ENCODE measurements around the gene OTOF.

The OTOF gene

DNA sequence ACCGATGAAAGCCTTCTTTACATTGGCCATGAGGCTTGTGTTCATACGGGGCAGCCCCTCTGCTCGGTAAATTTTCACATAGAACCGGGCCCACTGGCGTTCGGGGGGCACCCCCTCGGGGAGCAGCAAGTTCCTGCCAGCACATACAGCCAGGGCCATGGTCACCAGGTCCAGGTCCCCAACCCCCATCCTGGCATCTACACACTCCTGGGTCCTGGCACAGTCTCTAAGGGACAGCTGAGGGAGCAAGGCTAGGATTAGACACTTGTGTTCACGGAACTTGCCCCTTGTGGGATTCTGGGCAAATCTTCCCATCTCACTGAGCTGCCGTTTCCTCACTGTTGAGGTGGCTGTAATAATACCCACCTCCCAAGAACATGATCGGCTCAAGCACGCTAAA lies 5.6 kb upstream of the OTOF start:
- in situ Hi-C loops (cut with MboI; ENCODE audit: low pct_unique_long_range_greater_than_20kb, low sequenced_read_pairs): no loop called here
- no peak for DNase-seq

DNA sequence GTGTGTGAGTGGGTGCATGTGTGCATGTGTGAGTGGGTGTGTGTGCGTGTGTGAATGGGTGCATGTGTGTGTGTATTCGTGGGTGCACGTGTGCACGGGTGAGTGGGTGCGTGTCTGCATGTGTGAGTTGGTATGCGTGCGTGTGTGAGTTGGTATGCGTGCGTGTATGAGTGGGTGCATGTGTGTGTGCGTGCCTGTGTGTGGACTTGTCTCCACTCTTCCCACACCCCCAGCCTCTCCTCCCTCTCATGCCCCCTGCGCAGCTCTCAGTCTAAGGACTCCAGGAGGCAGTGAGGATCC lies 5.1 kb upstream of the OTOF start:
- no peak for DNase-seq
- in situ Hi-C loops (cut with MboI; ENCODE audit: low pct_unique_long_range_greater_than_20kb, low sequenced_read_pairs): no loop called here

DNA sequence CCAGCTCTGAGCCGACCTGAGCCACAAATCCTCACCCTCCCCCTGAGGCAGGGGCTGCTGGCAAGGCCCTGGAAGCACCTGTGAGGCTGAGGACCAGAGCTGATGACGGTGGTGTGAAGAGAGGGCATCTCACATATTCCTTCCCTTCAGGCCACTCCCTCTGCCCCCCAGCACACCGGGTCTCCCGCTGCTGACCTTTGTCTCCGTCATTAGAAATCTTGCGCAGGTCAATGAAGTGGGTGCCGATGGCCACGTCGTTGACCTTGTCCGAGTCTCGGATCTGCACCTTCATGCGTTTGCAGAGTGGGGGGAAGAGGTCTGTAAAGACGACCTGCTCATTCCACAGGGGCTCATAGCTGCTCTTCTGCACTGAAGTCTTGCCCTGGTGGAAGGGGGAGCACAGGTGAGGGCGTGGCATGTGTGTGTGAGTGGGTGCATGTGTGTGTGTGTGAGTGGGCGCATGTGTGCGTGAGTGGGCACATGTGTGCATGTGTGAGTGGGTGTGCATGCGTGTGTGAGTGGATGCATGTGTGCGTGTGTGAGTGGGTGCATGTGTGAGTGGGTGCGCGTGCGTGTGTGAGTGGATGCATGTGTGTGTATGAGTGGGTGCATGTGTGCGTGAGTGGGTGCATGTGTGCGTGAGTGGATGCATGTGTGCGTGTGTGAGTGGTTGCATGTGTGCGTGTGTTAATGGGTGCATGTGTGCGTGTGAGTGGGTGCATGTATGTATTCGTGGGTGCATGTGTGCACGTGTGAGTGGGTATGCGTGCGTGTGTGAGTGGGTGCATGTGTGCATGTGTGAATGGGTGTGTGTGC lies 4.5 kb upstream of the OTOF start:
- in situ Hi-C loops (cut with MboI; ENCODE audit: low pct_unique_long_range_greater_than_20kb, low sequenced_read_pairs): no loop called here
- DNase-seq: no peak

DNA sequence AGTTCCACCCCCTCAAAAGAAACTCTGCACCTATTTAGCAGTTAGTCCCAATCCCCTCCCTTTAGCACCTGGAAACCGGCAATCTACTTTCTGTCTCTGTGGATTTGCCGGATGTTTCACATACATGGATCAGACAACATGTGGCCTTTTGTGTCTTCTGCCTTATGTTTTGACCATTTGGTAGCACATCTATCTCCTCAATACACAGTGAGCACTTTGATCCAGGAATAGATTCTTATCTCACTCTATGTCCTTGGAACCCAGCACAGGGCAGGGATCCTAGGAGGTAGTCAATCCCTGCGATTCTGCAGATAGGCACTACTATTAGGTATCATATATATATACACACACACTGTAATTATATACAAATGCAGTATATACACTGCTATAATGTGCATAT lies 3.8 kb upstream of the OTOF start:
- in situ Hi-C loops (cut with MboI; ENCODE audit: low pct_unique_long_range_greater_than_20kb, low sequenced_read_pairs): no loop called here

DNA sequence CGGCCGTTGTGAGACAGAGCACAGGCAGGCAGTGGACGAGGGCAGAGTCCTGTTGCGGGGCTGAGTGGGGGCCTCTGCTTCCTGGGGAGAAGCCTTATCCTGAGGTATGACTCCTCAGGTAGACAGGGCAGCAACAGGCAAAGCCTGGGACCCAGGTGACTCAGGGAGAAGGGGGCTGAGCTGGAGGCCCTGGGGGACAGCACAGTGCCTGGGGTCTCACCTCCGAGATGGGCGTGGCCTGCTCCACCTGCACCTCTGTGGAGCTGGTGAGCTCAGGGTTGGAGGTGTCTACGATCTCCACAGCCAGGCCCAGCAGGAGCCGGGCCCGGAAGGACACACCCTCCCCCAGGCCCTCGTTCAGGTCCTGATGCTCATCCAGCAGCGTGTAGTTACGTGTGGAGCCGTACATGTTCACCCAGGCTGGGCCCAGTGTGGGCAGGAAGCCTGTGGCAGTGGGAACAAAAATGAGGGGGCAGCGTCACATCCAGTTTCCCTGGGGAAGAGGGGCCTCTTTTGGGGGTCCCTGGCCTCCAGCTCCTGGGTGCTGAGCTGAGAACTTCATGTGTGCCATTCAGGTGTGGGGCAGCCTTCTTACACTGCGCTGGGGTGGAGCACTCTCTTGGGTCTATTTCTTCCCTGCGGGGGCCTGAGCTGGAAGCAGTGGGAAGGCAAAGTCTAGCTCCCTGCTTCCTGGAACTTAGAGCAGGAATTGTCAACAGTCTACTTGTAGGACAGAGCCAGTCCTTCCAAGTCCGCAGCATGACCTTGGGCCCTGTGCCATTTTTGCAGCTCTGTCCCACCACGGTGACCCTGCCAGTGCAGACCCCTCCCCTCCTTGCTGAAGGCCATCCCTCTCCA lies 2.9 kb upstream of the OTOF start:
- no peak for DNase-seq
- in situ Hi-C loops (cut with MboI; ENCODE audit: low pct_unique_long_range_greater_than_20kb, low sequenced_read_pairs): no loop called here

More for the DNA sequence above, 3.8 kb upstream of the OTOF start:
- DNase-seq: no peak

DNA sequence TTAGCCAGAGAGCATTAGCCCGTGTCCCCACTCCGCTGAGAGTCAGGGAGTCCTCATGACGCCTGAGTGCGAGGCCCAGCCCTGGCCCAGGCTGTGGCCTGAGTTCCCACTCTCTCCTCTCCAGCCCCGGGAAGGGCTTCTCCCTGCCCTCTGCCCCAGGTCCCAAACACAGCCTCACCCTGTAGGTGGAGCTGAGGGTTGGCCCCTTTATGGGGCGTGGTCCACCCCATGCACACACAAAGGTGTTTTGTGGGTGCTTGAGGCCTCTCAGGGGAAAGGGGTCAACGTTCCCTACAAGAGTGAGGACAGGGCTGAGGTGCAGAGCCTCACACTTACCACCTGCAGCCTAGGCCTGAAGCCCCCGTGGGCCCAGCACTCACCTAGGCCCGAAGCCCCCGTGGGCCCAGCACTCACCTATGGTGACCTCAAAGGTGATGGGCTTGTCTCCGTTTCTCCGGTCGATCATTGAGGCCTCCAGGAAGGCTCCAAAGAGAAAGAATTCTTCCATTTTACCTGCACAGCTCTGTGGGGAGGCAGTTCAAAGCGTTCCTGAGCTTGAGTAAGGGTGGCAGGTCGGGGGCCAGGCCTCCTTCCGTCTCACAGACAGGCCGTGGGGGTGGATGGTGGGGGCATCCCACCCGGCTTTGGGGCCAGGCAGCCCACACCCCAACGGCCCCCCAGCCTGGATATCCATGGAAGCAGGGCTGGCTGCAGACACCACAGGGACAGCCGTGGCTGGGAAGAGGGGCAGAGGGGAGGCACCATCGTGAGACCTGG lies 2.1 kb upstream of the OTOF start:
- in situ Hi-C loops (cut with MboI; ENCODE audit: low pct_unique_long_range_greater_than_20kb, low sequenced_read_pairs): no loop called here
- no peak for DNase-seq

DNA sequence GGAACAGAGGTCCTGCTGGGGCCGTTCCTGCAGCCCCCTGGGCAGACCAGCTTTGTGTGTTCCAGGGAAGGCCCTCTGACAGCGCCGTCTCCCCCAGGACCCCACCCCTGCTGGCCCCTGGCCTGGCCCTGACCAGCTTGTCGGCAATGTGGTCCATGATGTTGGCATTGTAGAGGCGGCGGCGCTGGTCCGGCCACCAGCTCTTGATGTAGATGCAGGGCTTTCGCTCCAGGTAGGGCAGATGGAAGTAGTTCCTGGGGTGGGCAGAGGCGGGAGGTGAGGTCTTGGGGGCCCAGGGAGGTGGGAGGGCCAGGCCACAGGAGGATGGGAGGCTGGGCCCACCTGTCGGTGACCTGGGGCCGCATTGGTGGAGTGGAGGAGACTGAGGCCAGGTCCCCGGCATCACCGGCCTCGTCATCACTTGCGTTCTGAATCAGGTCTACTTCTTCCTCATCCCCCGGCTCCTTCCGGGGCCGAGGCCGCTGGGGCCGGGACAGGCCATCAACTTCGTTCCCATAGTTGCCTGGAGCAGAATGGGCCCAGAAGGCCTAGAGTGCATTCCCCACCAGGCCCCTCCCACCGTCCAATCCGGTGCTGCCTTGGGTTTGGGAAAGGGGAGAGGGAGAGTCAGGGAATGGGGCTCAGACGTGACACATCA lies 1.3 kb upstream of the OTOF start:
- in situ Hi-C loops (cut with MboI; ENCODE audit: low pct_unique_long_range_greater_than_20kb, low sequenced_read_pairs): no loop called here
- DNase-seq: no peak

DNA sequence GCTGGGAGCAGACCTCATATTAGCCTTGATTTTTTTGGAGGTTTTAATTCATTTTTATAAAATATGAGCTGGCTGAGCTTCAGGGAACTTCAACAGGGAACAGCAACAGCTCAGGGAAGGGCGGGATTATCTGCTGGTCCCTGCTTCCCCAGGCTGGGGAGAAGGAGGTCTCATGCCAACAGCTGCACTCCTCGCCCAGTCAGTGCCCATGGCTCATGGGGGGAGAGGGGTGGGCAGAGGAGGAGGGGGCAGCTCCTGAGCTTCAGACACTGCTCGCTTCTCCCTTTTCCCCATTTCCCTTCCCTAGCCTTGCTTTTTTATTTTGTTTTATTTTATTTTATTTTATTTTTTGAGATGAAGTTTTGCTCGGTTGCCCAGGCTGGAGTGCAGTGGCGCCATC lies 442 bp upstream of the OTOF start:
- DNase-seq: no peak
- in situ Hi-C loops (cut with MboI; ENCODE audit: low pct_unique_long_range_greater_than_20kb, low sequenced_read_pairs): no loop called here

DNA sequence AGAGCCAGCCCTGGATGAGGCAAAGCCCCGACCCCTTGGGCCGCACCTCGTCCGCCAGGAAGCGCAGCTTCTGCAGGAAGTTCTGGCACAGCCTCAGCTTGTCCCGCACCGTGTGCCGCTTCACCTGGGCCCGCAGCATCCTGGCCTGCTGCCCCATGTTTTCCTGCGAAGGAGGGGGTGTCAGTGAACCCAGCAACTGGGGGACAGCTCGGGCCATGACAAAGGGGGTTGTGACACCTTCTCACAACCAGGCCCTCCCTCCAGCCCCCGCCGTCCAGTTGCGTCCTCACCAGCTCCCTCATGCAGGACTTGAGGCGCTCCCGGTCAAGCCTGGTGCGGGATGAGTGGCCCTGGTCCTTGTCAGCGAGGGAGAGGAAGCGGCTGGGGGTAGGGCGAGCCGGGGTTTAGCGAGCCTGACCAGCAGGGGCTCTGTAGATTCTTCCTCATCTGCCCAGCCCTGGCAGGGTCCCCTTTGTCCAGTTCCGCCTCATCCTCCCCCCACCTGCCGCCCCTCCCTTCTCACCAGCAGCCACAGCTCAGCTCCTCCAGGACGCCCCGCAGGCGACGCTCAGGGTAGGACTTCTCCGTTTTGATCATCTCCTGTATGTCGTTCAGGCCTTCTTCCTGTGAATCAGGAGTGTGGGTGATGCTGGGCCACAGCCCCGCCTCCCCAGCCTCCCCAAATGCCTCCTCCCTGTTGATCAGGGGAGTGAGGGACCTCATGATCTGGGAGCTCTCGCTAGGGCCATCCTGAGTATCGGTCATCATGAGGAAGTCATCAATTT lies 606 bp downstream of the OTOF start:
- DNase-seq: no peak
- in situ Hi-C loops (cut with MboI; ENCODE audit: low pct_unique_long_range_greater_than_20kb, low sequenced_read_pairs): no loop called here

DNA sequence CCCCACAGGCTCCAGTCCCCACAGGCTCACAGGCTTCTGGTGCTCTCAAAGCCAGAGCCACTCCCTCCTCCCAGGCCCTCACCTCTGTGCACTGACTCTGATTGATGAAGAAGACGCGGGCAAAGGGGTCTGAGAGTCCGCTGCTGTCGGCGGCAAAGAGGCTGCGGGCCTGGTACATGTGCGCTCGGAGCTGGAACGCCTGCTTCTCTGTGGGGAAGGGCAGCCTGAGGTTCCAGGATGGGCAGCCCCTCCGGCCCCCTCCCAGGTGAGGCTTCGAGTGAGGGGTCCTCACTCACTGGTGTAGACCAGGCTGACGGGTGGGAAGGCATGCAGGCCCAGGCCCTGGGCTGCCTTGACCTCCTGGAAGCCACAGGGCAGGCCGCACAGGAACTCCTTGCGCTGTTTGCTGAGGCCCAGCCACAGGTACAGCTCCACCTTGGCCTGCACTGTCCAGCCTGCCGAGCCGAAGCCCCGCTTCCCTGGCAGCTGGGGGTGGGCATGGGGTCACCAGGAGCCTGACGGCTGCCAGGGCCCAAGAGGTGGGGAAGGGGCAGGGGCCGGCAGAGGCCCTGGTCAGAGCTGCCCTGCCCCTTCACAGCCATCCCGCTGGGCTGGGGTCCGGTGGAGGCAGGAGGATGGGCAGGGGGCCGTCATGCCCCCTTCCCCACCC lies 2.0 kb downstream of the OTOF start:
- in situ Hi-C loops (cut with MboI; ENCODE audit: low pct_unique_long_range_greater_than_20kb, low sequenced_read_pairs): no loop called here
- no peak for DNase-seq

DNA sequence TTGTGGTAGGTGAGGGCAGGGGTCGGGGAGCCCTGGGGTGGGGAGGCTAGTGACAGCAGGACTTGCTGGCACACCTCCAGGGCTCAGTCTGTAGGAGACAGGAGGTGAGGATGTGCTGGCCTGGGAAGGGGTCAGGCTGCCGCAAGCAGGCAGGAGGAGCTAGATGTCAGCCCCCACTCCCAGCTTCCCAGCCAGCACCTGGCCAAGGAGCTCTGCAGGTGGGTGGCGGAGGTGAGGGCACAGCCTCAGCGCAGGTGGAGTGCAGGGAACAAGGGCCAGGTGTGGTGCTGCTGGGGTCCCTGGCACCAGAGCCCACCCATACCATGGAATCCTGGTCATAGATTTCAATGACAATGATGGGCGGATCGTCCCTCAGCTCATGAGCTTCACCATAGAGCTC lies 2.9 kb downstream of the OTOF start:
- DNase-seq: no peak
- in situ Hi-C loops (cut with MboI; ENCODE audit: low pct_unique_long_range_greater_than_20kb, low sequenced_read_pairs): no loop called here

DNA sequence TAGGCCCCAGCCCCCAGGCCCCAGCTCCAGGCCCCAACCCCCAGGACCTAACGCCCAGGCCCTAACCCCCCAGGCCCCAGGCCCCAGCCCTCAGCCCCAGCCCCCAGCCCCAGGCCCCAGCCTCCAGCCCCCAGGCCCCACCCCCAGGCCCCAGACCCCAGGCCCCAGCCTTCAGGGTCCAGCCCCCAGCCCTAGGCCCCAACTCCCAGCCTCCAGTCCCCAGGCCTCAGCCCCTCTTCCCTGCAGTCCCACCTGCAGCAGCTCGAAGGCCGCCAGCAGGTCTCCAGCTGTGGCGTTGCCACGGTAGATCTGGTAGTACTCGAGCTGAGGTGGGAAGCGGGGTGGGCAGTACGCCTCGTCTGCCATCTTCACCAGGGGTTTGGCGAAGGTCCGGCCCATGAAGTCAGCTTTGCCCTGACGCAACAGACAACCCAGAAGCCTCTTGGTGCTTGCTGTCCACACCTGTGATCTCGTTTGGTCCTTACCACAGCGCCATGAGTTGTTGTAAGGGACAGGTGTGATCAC lies 3.6 kb downstream of the OTOF start:
- in situ Hi-C loops (cut with MboI; ENCODE audit: low pct_unique_long_range_greater_than_20kb, low sequenced_read_pairs): no loop called here
- DNase-seq: no peak

DNA sequence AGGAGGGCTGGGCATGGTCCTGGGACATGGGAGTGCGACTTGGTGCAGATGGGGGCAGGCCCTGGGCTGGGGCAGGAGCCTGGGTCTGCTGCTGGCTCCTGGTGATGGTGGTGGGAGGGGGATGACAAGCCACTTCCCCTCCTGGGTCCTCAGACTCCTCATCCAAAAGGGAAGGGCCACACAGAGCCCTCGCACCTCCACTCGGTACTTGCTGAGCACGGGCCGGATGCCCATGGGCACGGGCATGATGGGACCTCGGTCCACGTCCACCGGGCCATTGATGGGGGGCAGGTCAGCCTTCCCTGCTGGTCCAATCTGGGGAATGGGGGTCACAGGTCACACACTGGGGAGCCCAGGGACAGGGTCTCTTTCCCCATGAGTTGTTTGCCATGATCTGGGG lies 4.1 kb downstream of the OTOF start:
- in situ Hi-C loops (cut with MboI; ENCODE audit: low pct_unique_long_range_greater_than_20kb, low sequenced_read_pairs): no loop called here
- no peak for DNase-seq

DNA sequence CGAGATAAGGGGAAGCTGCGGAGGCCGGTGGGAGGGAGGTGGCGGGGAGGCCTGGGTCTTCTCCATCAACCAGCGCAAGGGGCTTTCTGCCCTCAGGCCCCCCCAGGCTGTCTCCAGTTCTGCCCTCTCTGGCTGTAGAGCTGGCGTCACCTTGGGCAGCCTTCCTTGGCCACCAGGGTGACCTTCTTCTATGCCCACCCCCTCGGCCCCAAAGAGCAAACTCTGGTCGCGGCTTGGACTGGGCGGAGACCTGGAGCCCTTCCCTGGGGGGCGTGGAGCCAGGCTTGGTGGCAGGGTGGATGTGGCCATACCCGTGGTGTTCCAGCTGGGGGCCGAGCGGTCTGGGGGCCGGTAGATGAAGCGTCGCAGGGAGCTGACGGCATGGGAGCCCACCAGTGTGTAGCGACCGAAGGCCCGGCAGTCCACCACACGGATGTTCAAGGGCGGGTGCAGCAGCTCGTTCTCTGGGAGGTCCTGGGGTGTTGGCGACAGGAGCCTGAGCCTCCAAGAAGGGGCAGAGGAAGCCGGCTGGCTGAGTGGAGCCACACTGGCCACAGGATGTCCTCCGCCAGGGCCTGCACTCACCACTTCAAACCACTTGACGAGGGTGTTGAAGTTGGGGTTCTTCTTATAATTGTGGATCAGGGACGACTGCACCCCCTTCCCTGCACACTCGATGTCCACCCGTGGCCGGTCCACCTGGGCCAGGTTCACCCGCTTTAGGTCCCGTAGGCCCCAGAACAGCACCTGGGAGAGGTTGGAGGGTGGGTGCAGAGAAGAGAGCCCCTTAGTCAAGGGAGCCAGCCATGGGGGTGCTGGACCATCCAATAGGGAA lies 4.9 kb downstream of the OTOF start:
- in situ Hi-C loops (cut with MboI; ENCODE audit: low pct_unique_long_range_greater_than_20kb, low sequenced_read_pairs): no loop called here

DNA sequence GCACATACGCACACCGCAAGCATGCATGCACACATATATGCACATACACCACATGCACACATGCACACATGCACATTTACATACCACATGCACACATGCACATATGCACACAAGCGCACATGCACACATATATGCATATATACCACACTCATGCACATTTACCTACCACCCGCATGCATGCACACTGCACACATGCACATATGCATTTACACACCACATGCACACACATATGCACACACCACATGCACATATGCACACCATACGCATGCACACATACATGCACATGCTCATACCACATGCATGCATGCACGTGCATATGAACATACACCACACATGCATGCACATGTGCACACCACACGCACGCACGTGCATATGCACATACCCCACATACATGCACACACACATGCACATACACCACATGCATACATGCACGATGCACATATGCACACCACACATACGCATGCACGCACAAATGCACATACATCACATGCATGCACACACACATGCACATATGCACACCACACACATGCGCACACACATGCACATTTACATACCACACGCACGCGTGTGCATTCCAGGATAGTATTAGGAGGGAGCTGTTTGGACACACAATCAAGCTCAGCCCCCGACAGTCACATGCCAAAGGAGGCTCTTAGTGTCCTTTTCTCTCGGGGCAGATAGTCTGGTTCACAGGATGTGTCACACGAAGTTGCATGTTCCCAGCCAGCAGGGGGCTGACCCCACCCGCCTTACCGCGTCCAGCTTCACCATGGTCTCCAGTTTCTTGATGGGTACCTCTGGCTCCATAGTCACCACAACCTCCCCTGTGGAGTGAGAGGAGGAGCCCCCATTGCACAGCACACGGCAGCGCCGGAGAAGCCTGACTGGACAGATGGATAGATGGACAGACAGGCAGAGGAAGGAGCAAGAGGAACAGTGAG lies 5.9 kb downstream of the OTOF start:
- in situ Hi-C loops (cut with MboI; ENCODE audit: low pct_unique_long_range_greater_than_20kb, low sequenced_read_pairs): no loop called here
- peak; percentile 28 for DNase-seq

More for the DNA sequence above, 4.9 kb downstream of the OTOF start:
- no peak for DNase-seq

DNA sequence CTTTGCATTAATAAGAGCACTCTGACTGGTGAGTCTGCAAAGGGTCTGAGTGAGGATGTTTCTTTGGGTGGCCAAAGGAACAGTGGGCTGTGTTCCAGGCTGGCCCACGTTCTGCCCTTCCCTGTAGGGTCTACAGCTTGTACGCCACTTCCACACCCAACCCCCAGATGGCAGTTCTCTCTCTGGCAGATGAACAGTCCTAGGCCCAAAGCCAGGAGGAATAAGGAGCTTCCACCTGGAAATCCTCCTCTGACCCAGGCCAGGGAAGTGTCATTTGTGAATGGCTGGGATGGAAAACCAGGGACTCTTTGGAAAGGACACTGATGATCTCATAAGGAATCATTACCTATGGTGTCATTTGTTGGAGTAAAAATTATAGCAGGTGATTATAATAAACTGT lies 6.6 kb downstream of the OTOF start:
- DNase-seq: no peak
- in situ Hi-C loops (cut with MboI; ENCODE audit: low pct_unique_long_range_greater_than_20kb, low sequenced_read_pairs): no loop called here

Data from KBM-7 (cell line).